ENCODE data around the gene EXOSC7.

DNA sequence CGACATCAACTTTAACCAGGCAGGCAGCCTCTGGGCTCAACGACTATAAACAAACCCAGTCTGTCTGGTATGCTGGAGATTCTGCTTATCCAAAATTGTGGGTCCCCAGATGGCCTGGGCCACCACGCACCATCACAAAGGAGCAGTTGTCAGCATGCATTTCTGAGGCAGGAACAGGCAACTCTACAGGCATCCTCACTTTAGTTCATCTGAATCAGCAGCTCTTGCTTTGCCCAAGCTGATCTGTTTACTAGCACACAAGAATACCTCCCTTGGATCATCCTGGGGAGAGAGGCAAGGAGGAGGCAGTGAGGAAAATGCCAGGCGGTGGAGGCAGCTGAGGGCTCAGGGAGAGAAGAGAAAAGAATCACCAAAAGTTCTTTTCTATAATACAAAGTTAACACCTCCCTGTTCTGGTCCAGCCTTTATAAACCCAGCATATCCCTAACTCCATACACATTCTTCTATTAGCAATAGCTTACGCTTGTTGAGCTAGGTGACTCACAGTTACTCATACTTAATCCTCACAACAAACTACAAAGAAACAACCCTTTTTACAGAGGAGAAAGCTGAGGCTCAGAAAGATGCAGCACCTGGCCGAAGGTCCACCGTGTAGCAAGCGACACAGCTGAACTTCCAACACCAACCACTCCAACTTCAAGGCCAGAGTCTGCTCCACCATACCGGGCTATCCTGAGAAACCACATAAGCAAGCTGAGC lies 33.7 kb upstream of the EXOSC7 start:
- TF ChIP-seq, protein P1, sequence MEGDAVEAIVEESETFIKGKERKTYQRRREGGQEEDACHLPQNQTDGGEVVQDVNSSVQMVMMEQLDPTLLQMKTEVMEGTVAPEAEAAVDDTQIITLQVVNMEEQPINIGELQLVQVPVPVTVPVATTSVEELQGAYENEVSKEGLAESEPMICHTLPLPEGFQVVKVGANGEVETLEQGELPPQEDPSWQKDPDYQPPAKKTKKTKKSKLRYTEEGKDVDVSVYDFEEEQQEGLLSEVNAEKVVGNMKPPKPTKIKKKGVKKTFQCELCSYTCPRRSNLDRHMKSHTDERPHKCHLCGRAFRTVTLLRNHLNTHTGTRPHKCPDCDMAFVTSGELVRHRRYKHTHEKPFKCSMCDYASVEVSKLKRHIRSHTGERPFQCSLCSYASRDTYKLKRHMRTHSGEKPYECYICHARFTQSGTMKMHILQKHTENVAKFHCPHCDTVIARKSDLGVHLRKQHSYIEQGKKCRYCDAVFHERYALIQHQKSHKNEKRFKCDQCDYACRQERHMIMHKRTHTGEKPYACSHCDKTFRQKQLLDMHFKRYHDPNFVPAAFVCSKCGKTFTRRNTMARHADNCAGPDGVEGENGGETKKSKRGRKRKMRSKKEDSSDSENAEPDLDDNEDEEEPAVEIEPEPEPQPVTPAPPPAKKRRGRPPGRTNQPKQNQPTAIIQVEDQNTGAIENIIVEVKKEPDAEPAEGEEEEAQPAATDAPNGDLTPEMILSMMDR (IDR thresholded peaks at IDR 0.05; ENCODE audit: extremely low read depth in 1 of 2, insufficient read depth in 1 of 2, low read depth in 1 of 2, low read length in 2 of 2) = no peak
- TF ChIP-seq, protein P2, sequence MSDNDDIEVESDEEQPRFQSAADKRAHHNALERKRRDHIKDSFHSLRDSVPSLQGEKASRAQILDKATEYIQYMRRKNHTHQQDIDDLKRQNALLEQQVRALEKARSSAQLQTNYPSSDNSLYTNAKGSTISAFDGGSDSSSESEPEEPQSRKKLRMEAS (IDR thresholded peaks at IDR 0.05; ENCODE audit: insufficient read depth, insufficient read length) = no peak

Measured in endothelial cell of umbilical vein (primary cell).